Measurements from ENCODE around the gene TMEM94.

Gene TMEM94

GRCh38 chr17:75498726-75499213 is 42.3 kb downstream of the TMEM94 start:
- no peak for DNase-seq

- DNase-seq: no peak
Measured at GRCh38 chr17:75499313-75500022, 43.0 kb downstream of the TMEM94 start.

GRCh38 chr17:75500419-75501216 is 44.2 kb downstream of the TMEM94 start:
- DNase-seq: no peak

GRCh38 chr17:75501378-75502071 is 45.1 kb downstream of the TMEM94 start:
- no peak for DNase-seq

- DNase-seq: no peak
Measured at GRCh38 chr17:75502072-75502720, 45.8 kb downstream of the TMEM94 start.

- no peak for DNase-seq
Measured at GRCh38 chr17:75502721-75503329, 46.4 kb downstream of the TMEM94 start.

- no peak for DNase-seq
Measured at GRCh38 chr17:75503337-75503950, 47.0 kb downstream of the TMEM94 start.

GRCh38 chr17:75503976-75504346 is 47.5 kb downstream of the TMEM94 start:
- DNase-seq: no peak

- no peak for DNase-seq
Measured at GRCh38 chr17:75504347-75505151, 48.1 kb downstream of the TMEM94 start.

- no peak for DNase-seq
Measured at GRCh38 chr17:75505152-75505409, 48.6 kb downstream of the TMEM94 start.

GRCh38 chr17:75505640-75506039 is 49.2 kb downstream of the TMEM94 start:
- DNase-seq: no peak

- DNase-seq: no peak
Measured at GRCh38 chr17:75506134-75506533, 49.7 kb downstream of the TMEM94 start.

GRCh38 chr17:75506888-75507287 is 50.5 kb downstream of the TMEM94 start:
- no peak for DNase-seq

- DNase-seq: no peak
Measured at GRCh38 chr17:75507733-75508719, 51.6 kb downstream of the TMEM94 start.

- no peak for DNase-seq
Measured at GRCh38 chr17:75508931-75509361, 52.5 kb downstream of the TMEM94 start.

- no peak for DNase-seq
Measured at GRCh38 chr17:75509528-75510258, 53.3 kb downstream of the TMEM94 start.

- no peak for DNase-seq
Measured at GRCh38 chr17:75511270-75511609, 54.8 kb downstream of the TMEM94 start.

GRCh38 chr17:75511610-75512575 is 55.5 kb downstream of the TMEM94 start:
- no peak for DNase-seq

Measured in fibroblast of skin of scalp (primary cell).